Measurements from ENCODE around the gene RTL9. TPM values are rescaled to one million over a fixed set of nuclear protein-coding genes. Genes with fewer than 3 reads are reported as not detected.

Gene RTL9
- total and polyA plus RNA-seq, 2 experiments from 2014 or later: 0.31 TPM; not detected in 1

DNA sequence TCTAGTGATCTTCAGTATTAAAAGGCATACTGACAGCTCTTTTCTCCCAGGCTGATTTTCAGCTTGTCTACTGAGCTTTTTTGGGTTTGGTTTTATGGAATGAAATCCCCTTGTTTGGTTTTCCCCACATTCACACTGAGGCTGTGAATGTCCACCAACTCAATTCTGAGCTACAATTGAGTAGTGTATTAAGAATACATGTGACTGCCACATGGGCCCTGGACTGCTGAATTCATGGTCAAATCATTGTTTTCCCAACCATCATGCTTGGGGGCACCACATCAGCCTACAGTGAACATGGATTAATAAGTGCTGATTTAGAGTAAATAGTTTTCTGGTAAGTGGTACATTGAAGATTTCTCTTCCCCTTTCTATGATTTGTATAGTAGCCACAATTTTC, 32.4 kb downstream of the RTL9 start:
- TF ChIP-seq EZH2 (IDR thresholded peaks at IDR 0.05; ENCODE audit: low read depth, unreplicated experiment) (no peak), CREB1 (CRISPR knock-in tag; IDR thresholded peaks at IDR 0.05; ENCODE audit: low read depth) (no peak)
- no peaks in the 10 kb centered on the region for H3K9me2 ChIP-seq (ENCODE audit: insufficient read depth)
- H4K20me1 ChIP-seq (replicated peaks; ENCODE audit: insufficient read depth): no peaks in the 10 kb centered on the region
- H3K27me3 ChIP-seq (ENCODE audit: insufficient read depth): no peaks in the 10 kb centered on the region
- no peak overlapping the region for H3K4me2 ChIP-seq
- H3K4me3 ChIP-seq: no peak overlapping the region
- no peaks in the 10 kb centered on the region for H3K36me3 ChIP-seq (ENCODE audit: insufficient read depth)
- no peaks in the 10 kb centered on the region; the same call in 1 of the 2 replicates for H3K4me1 ChIP-seq (ENCODE audit: insufficient read depth)
- no peak for DNase-seq (ENCODE audit: low spot score)
- H3F3A ChIP-seq (replicated peaks; ENCODE audit: low read depth): no peaks in the 10 kb centered on the region
- H3K27ac Mint-ChIP-seq: no peak overlapping the region
- no peak overlapping the region for H3K27ac ChIP-seq (ENCODE audit: low read depth)
- no peaks in the 10 kb centered on the region for H3K27me3 Mint-ChIP-seq (ENCODE audit: insufficient read depth, low read depth, poor library complexity)
- H2AFZ ChIP-seq: no peak overlapping the region
- H3K9me3 Mint-ChIP-seq: no peaks in the 10 kb centered on the region
- no peak overlapping the region for H3K4me3 Mint-ChIP-seq
- peaks cover 3% of the 10 kb centered on the region; the same call in 1 of the 3 replicates for H3K4me1 Mint-ChIP-seq
- ATAC-seq: no peak
- no peaks in the 10 kb centered on the region for H3K79me2 ChIP-seq (replicated peaks; ENCODE audit: insufficient read depth)
- no peaks in the 10 kb centered on the region for H3K36me3 Mint-ChIP-seq (ENCODE audit: low read depth)

DNA sequence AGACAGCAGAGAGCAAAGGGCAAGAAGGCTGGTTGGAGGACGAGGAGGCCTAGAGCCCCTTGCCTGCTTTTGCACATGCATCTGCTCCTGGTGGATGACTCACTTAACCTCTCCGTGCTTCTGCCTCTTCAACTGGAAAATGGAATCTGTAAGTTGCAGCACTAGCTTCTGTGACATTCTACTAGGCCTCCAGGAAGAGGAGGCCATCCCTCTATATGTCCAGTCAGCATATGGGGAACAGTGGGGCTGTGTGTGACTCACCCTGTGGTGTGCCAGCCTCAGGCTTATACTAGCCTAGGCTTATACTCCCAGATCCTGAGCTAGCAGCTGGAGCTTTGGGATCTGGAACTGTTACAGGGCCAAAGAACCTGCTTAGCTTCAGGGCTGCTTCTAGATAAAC, 36.0 kb downstream of the RTL9 start:
- no peaks in the 10 kb centered on the region for H3K27me3 Mint-ChIP-seq (ENCODE audit: insufficient read depth, low read depth, poor library complexity)
- ATAC-seq: no peak
- peaks cover 8% of the 10 kb centered on the region; the same call in 2 of the 3 replicates for H3K4me1 Mint-ChIP-seq
- H3K79me2 ChIP-seq (replicated peaks; ENCODE audit: insufficient read depth): no peaks in the 10 kb centered on the region
- no peak overlapping the region for H3K27ac Mint-ChIP-seq
- peaks cover 7% of the 10 kb centered on the region; the same call in 1 of the 2 replicates for H3K4me1 ChIP-seq (ENCODE audit: insufficient read depth)
- H3K27ac ChIP-seq (ENCODE audit: low read depth): no peak overlapping the region
- no peaks in the 10 kb centered on the region for H3F3A ChIP-seq (replicated peaks; ENCODE audit: low read depth)
- H3K36me3 ChIP-seq (ENCODE audit: insufficient read depth): no peaks in the 10 kb centered on the region
- no peak for DNase-seq (ENCODE audit: low spot score)
- no peaks in the 10 kb centered on the region for H3K36me3 Mint-ChIP-seq (ENCODE audit: low read depth)
- H3K9me3 Mint-ChIP-seq: no peaks in the 10 kb centered on the region
- no peaks in the 10 kb centered on the region for H3K9me2 ChIP-seq (ENCODE audit: insufficient read depth)
- no peak overlapping the region for H3K4me3 ChIP-seq
- no peaks in the 10 kb centered on the region for H4K20me1 ChIP-seq (replicated peaks; ENCODE audit: insufficient read depth)
- H3K27me3 ChIP-seq (ENCODE audit: insufficient read depth): no peaks in the 10 kb centered on the region
- no peak overlapping the region for H3K4me3 Mint-ChIP-seq
- H3K4me2 ChIP-seq: no peak overlapping the region
- no peak overlapping the region for H2AFZ ChIP-seq
- TF ChIP-seq STAT1 (IDR thresholded peaks at IDR 0.05; ENCODE audit: unreplicated experiment): no peak
- TF ChIP-seq EZH2phosphoT487 (IDR thresholded peaks at IDR 0.05; ENCODE audit: unreplicated experiment): no peak
- TF ChIP-seq POLR2AphosphoS5 (IDR thresholded peaks at IDR 0.05; ENCODE audit: low read depth): no peak
- TF ChIP-seq JUNB (IDR thresholded peaks at IDR 0.05; ENCODE audit: unreplicated experiment): no peak
- TF ChIP-seq ZNF114 (CRISPR knock-in tag; IDR thresholded peaks at IDR 0.05): no peak
- TF ChIP-seq CTCF (conservative IDR thresholded peaks at IDR 0.05; ENCODE audit: low read depth in 2 of 2): no peak
- TF ChIP-seq, protein P1, sequence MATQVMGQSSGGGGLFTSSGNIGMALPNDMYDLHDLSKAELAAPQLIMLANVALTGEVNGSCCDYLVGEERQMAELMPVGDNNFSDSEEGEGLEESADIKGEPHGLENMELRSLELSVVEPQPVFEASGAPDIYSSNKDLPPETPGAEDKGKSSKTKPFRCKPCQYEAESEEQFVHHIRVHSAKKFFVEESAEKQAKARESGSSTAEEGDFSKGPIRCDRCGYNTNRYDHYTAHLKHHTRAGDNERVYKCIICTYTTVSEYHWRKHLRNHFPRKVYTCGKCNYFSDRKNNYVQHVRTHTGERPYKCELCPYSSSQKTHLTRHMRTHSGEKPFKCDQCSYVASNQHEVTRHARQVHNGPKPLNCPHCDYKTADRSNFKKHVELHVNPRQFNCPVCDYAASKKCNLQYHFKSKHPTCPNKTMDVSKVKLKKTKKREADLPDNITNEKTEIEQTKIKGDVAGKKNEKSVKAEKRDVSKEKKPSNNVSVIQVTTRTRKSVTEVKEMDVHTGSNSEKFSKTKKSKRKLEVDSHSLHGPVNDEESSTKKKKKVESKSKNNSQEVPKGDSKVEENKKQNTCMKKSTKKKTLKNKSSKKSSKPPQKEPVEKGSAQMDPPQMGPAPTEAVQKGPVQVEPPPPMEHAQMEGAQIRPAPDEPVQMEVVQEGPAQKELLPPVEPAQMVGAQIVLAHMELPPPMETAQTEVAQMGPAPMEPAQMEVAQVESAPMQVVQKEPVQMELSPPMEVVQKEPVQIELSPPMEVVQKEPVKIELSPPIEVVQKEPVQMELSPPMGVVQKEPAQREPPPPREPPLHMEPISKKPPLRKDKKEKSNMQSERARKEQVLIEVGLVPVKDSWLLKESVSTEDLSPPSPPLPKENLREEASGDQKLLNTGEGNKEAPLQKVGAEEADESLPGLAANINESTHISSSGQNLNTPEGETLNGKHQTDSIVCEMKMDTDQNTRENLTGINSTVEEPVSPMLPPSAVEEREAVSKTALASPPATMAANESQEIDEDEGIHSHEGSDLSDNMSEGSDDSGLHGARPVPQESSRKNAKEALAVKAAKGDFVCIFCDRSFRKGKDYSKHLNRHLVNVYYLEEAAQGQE (IDR thresholded peaks at IDR 0.05; ENCODE audit: unreplicated experiment): no peak
- TF ChIP-seq, protein P2, sequence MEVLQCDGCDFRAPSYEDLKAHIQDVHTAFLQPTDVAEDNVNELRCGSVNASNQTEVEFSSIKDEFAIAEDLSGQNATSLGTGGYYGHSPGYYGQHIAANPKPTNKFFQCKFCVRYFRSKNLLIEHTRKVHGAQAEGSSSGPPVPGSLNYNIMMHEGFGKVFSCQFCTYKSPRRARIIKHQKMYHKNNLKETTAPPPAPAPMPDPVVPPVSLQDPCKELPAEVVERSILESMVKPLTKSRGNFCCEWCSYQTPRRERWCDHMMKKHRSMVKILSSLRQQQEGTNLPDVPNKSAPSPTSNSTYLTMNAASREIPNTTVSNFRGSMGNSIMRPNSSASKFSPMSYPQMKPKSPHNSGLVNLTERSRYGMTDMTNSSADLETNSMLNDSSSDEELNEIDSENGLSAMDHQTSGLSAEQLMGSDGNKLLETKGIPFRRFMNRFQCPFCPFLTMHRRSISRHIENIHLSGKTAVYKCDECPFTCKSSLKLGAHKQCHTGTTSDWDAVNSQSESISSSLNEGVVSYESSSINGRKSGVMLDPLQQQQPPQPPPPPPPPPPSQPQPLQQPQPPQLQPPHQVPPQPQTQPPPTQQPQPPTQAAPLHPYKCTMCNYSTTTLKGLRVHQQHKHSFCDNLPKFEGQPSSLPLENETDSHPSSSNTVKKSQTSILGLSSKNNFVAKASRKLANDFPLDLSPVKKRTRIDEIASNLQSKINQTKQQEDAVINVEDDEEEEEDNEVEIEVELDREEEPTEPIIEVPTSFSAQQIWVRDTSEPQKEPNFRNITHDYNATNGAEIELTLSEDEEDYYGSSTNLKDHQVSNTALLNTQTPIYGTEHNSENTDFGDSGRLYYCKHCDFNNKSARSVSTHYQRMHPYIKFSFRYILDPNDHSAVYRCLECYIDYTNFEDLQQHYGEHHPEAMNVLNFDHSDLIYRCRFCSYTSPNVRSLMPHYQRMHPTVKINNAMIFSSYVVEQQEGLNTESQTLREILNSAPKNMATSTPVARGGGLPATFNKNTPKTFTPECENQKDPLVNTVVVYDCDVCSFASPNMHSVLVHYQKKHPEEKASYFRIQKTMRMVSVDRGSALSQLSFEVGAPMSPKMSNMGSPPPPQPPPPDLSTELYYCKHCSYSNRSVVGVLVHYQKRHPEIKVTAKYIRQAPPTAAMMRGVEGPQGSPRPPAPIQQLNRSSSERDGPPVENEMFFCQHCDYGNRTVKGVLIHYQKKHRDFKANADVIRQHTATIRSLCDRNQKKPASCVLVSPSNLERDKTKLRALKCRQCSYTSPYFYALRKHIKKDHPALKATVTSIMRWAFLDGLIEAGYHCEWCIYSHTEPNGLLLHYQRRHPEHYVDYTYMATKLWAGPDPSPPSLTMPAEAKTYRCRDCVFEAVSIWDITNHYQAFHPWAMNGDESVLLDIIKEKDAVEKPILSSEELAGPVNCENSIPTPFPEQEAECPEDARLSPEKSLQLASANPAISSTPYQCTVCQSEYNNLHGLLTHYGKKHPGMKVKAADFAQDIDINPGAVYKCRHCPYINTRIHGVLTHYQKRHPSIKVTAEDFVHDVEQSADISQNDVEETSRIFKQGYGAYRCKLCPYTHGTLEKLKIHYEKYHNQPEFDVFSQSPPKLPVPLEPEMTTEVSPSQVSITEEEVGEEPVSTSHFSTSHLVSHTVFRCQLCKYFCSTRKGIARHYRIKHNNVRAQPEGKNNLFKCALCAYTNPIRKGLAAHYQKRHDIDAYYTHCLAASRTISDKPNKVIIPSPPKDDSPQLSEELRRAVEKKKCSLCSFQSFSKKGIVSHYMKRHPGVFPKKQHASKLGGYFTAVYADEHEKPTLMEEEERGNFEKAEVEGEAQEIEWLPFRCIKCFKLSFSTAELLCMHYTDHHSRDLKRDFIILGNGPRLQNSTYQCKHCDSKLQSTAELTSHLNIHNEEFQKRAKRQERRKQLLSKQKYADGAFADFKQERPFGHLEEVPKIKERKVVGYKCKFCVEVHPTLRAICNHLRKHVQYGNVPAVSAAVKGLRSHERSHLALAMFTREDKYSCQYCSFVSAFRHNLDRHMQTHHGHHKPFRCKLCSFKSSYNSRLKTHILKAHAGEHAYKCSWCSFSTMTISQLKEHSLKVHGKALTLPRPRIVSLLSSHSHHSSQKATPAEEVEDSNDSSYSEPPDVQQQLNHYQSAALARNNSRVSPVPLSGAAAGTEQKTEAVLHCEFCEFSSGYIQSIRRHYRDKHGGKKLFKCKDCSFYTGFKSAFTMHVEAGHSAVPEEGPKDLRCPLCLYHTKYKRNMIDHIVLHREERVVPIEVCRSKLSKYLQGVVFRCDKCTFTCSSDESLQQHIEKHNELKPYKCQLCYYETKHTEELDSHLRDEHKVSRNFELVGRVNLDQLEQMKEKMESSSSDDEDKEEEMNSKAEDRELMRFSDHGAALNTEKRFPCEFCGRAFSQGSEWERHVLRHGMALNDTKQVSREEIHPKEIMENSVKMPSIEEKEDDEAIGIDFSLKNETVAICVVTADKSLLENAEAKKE (CRISPR knock-in tag; IDR thresholded peaks at IDR 0.05): no peak
- no peak for TF ChIP-seq CREB1 (CRISPR knock-in tag; IDR thresholded peaks at IDR 0.05; ENCODE audit: low read depth)
